Transverse colon (tissue), 4 donors: ENCODE data around the gene SNX25.

Experiments used
- CTCF ChIP-seq, 5 experiments: fragments of 200-600 bp in 3 of 5; fragments of 450-650 bp in 2 of 5; sonication (generic) in 3 of 5; IDR thresholded peaks; 1 replicate in 2 of 5; 2 replicates in 3 of 5; pipeline ENCODE4 v1.5.1; 2016 to 2017; ENCODE audit warnings: antibody characterized with exemption in 5 of 5, inconsistent platforms in 3 of 5, mild to moderate bottlenecking in 2 of 5, moderate library complexity in 1 of 5
- POLR2A ChIP-seq: fragments of 450-650 bp; IDR thresholded peaks from one replicate; pipeline ENCODE4 v1.6.1; 2016; ENCODE audit warnings: antibody characterized with exemption, mild to moderate bottlenecking, moderate library complexity
- POLR2AphosphoS5 ChIP-seq, 3 donors: sonication (generic); formaldehyde crosslinking; IDR thresholded peaks; one replicate each; pipeline ENCODE4 v1.6.1; 2016; ENCODE audit warnings: antibody characterized with exemption in 3 of 3

GRCh38 chr4:185381288-185382196, 172.1 kb downstream of the SNX25 start:
- TF ChIP-seq CTCF (IDR thresholded peaks at IDR 0.05) (no peak), POLR2A (no peak), POLR2AphosphoS5 (IDR thresholded peaks at IDR 0.05) (no peak)
